ENCODE results near the gene ZNRF3.

ZNRF3 gene

GRCh38 chr22:28953976-28954880, 70.9 kb downstream of the ZNRF3 start:
- no peak for ATAC-seq

GRCh38 chr22:28955817-28956216, 72.4 kb downstream of the ZNRF3 start:
- ATAC-seq = peak; percentile 80 to 85

- no peak for ATAC-seq
Measured at GRCh38 chr22:28956506-28956905, 73.1 kb downstream of the ZNRF3 start.

- ATAC-seq = no peak
Measured at GRCh38 chr22:28958611-28959010, 75.2 kb downstream of the ZNRF3 start.

GRCh38 chr22:28962042-28962554, 78.7 kb downstream of the ZNRF3 start:
- no peak for ATAC-seq

GRCh38 chr22:28963362-28963761, 80.0 kb downstream of the ZNRF3 start:
- no peak for ATAC-seq

GRCh38 chr22:28967163-28967665, 83.8 kb downstream of the ZNRF3 start:
- ATAC-seq = no peak

GRCh38 chr22:28967969-28968368, 84.6 kb downstream of the ZNRF3 start:
- ATAC-seq = no peak

- ATAC-seq = no peak
Measured at GRCh38 chr22:28969401-28970168, 86.2 kb downstream of the ZNRF3 start.

- no peak for ATAC-seq
Measured at GRCh38 chr22:28973352-28973751, 90.0 kb downstream of the ZNRF3 start.

- no peak for ATAC-seq
Measured at GRCh38 chr22:28977060-28977459, 93.7 kb downstream of the ZNRF3 start.

GRCh38 chr22:28977481-28977971, 94.2 kb downstream of the ZNRF3 start:
- no peak for ATAC-seq

GRCh38 chr22:28978158-28978557, 94.8 kb downstream of the ZNRF3 start:
- no peak for ATAC-seq

GRCh38 chr22:28978863-28979796, 95.8 kb downstream of the ZNRF3 start:
- ATAC-seq = no peak

GRCh38 chr22:28980326-28980725, 97.0 kb downstream of the ZNRF3 start:
- no peak for ATAC-seq

- ATAC-seq = no peak
Measured at GRCh38 chr22:28981818-28982499, 98.6 kb downstream of the ZNRF3 start.

- ATAC-seq = no peak
Measured at GRCh38 chr22:28983190-28983589, 99.8 kb downstream of the ZNRF3 start.

GRCh38 chr22:28983788-28984441, 100.5 kb downstream of the ZNRF3 start:
- ATAC-seq = no peak

- no peak for ATAC-seq
Measured at GRCh38 chr22:28984482-28985158, 101.2 kb downstream of the ZNRF3 start.

- ATAC-seq = no peak
Measured at GRCh38 chr22:28985581-28986290, 102.4 kb downstream of the ZNRF3 start.

Measured in activated CD4-positive, CD25-positive, alpha-beta regulatory T cell treated with anti-CD3 and anti-CD28 coated beads, Interleukin-2, amount 50 U/mL, for 24 hours (primary cell).